Measurements from ENCODE around the gene DNAJC24.

DNA sequence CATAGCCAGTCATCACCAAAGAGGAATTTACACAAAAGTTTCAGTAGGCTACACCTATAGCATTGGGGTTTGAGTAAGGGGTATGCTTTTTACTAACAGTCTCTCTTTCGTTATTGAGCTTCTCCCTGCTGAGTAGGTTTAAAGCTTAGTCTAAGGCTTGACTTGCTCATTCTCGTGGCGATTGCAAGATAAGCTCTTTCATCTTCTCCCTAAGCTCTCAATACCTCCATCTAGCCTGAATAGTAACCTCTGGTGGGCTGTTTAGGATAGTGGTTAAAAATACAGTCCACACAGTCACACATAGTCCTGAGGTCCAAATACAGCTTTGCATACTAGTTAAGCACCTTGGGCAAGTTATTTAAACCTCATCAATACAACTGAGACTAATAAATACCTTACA, 74.1 kb downstream of the DNAJC24 start:
- TF ChIP-seq POLR2A (IDR thresholded peaks at IDR 0.05): no peak
- no peak for TF ChIP-seq CTCF (IDR thresholded peaks at IDR 0.05 in 4 of 5, conservative IDR thresholded peaks at IDR 0.05 in 1 of 5)

Measured in gastrocnemius medialis (tissue), 4 donors.